HepG2 (cell line): ENCODE data around the gene ZNF451. TPM values are rescaled to one million over a fixed set of nuclear protein-coding genes. Genes with fewer than 3 reads are reported as not detected.

Source experiments
- ATAC-seq: fragments of 200-7000 bp; cut with Tn5 transposase; 3 replicates; pipeline ENCODE4 v1.9.1; 2020; ENCODE audit warnings: mild to moderate bottlenecking, moderate library complexity
- BruUV-seq: library from RNA; stranded (reverse); fragments of 400-500 nt; replicated peaks from 2 replicates; lab custom pipeline; 2021; lab: Mats Ljungman, UMichigan
- CTCF ChIA-PET: fragments of 300-600 bp; formaldehyde crosslinking; extraction: SDS; loops from one replicate; lab custom pipeline; 2021; ENCODE audit warnings: low total read pairs, inconsistent platforms, low intra/inter-chr PET ratio; lab: Yijun Ruan, JAX
- POLR2A ChIA-PET: fragments of 350-600 bp; sonication (Branson Sonifier 250); formaldehyde crosslinking; loops from one replicate; lab custom pipeline; 2020; ENCODE audit warnings: antibody characterized with exemption, inconsistent platforms; lab: Yijun Ruan, JAX
- DNase-seq: peaks from one replicate; pipeline ENCODE4 v3.0.0-alpha.2; 2015; ENCODE audit warnings: low spot score
- FAIRE-seq: peaks from 3 replicates; lab custom pipeline; 2011; peaks lifted over from hg19 to GRCh38; lab: Jason Lieb, UNC
- H2AFZ ChIP-seq: one replicate; pipeline ENCODE4 v1.6.1; 2011; ENCODE audit warnings: low read length, inconsistent platforms
- H3K27ac ChIP-seq: fragments of 300-600 bp; 3 replicates; pipeline ENCODE4 v1.8.0; 2011; ENCODE audit warnings: mixed run types, mild to moderate bottlenecking, mixed read lengths, low read length, inconsistent platforms; ENCODE audit not compliant: insufficient read depth; ENCODE audit errors: extremely low read length
- H3K27me3 ChIP-seq, 2 experiments: fragments of 200-600 bp in 1 of 2; 2 replicates in 1 of 2; 3 replicates in 1 of 2; pipeline versions ENCODE4 v1.6.0 to v1.8.0; 2011; ENCODE audit warnings: low read length in 2 of 2, mild to moderate bottlenecking in 2 of 2, moderate library complexity in 2 of 2, inconsistent platforms in 1 of 2; ENCODE audit not compliant: insufficient read depth in 2 of 2, control insufficient read depth in 1 of 2
- H3K36me3 ChIP-seq, 2 experiments: fragments of 200-600 bp in 1 of 2; replicated peaks in 1 of 2; 2 replicates in 1 of 2; 3 replicates in 1 of 2; pipeline versions ENCODE4 v1.5.1 to v1.8.0; 2011; ENCODE audit warnings: low read length in 2 of 2, inconsistent platforms in 1 of 2; ENCODE audit not compliant: insufficient read depth in 2 of 2, control insufficient read depth in 1 of 2
- H3K4me1 ChIP-seq: 2 replicates; pipeline ENCODE4 v1.5.1; 2012; ENCODE audit warnings: low read length, inconsistent platforms; ENCODE audit not compliant: insufficient read depth
- H3K4me2 ChIP-seq: 2 replicates; pipeline ENCODE4 v1.6.0; 2011; ENCODE audit warnings: low read depth, low read length, inconsistent platforms
- H3K4me3 ChIP-seq, 3 experiments: fragments of 200-600 bp in 1 of 3; sonication (generic), shearing (Covaris generic) in 1 of 3; replicated peaks in 1 of 3; 2 replicates each; pipeline ENCODE4 v1.5.1; 2011 to 2016; ENCODE audit warnings: low read length in 3 of 3, inconsistent platforms in 2 of 3, low read depth in 2 of 3, mild to moderate bottlenecking in 2 of 3, control low read depth in 1 of 3, mixed read lengths in 1 of 3; ENCODE audit not compliant: insufficient read depth in 1 of 3
- H3K79me2 ChIP-seq: one replicate; pipeline ENCODE4 v1.6.1; 2011; ENCODE audit warnings: low read length, inconsistent platforms; ENCODE audit not compliant: insufficient read depth
- H3K9ac ChIP-seq: 2 replicates; pipeline ENCODE4 v1.6.0; 2011; ENCODE audit warnings: mild to moderate bottlenecking, low read depth, low read length, inconsistent platforms; ENCODE audit not compliant: insufficient read depth
- H3K9me3 ChIP-seq: 2 replicates; pipeline ENCODE4 v1.5.1; 2012; ENCODE audit warnings: mild to moderate bottlenecking, low read length
- H4K20me1 ChIP-seq: 2 replicates; pipeline ENCODE4 v1.6.0; 2011; ENCODE audit warnings: inconsistent platforms, mild to moderate bottlenecking, low read length, moderate library complexity; ENCODE audit not compliant: insufficient read depth
- ATF7 ChIP-seq, 2 experiments: fragments of 450-650 bp in 1 of 2; sonication (generic) in 1 of 2; formaldehyde crosslinking in 1 of 2; IDR thresholded peaks; 2 replicates each; pipeline versions ENCODE4 v1.4.0 to v1.6.1; 2016 to 2020; ENCODE audit warnings: antibody characterized with exemption in 1 of 2, mild to moderate bottlenecking in 1 of 2, missing genetic modification reagents in 1 of 2
- ZNF280D ChIP-seq: sonication (generic); formaldehyde crosslinking; IDR thresholded peaks from 2 replicates; pipeline ENCODE4 v1.5.1; 2020; ENCODE audit warnings: mild to moderate bottlenecking, missing genetic modification reagents
- ZNF33B ChIP-seq: sonication (generic); formaldehyde crosslinking; IDR thresholded peaks from 2 replicates; pipeline ENCODE4 v1.5.1; 2020; ENCODE audit warnings: mild to moderate bottlenecking, missing genetic modification reagents
- WGBS: methylation state at CpG from one replicate; pipeline ENCODE4 v1.1.6; 2017; ENCODE audit warnings: low lambda C conversion rate; 5-methylcytosine and 5-hydroxymethylcytosine counted together
- in situ Hi-C: cut with HindIII; loops from 2 replicates; pipeline ENCODE4 v1.10.0; 2017; ENCODE audit warnings: low pct_unique_long_range_greater_than_20kb; ENCODE audit not compliant: extremely low pct_ligation_motif_present
- intact Hi-C: fragments of 100-400 bp; cut with micrococcal nuclease; formaldehyde crosslinking; loops from one replicate; pipeline ENCODE4 v1.10.0; 2022; ENCODE audit not compliant: unreplicated experiment
- polyA plus RNA-seq, 8 experiments: library from polyadenylated mRNA; depleted of rRNA in 3 of 8; stranded (reverse) in 7 of 8; unstranded in 1 of 8; fragments of >200 nt; fragmentation: Illumina TruSeq in 4 of 8; extraction: Trizol in 4 of 8; gene quantifications; 2 replicates each; pipeline versions ENCODE4 v1.2.1 to v1.2.3, GENCODE V29; 2011 to 2016; ENCODE audit warnings: low read depth in 4 of 8, missing spikeins in 1 of 8, mixed read lengths in 1 of 8; ENCODE audit not compliant: insufficient read depth in 1 of 8
- total RNA-seq, 5 experiments: library from RNA; depleted of rRNA; stranded (reverse); fragments of >200 nt; fragmentation: Illumina TruSeq; extraction: Trizol; gene quantifications; 2 replicates each; pipeline ENCODE4 v1.2.3, GENCODE V29; 2016; ENCODE audit warnings: low read depth in 1 of 5
- TF ChIP-seq, protein P1 (sequence below): sonication (generic); formaldehyde crosslinking; conservative IDR thresholded peaks from 2 replicates; pipeline ENCODE4 v1.4.0; 2020; ENCODE audit warnings: missing genetic modification reagents

Gene ZNF451
- total and polyA plus RNA-seq, 2 of the 13 experiments (the other 11 are each of a cell fraction or from before 2014, with no cell fraction given): 32.1 to 65.7 TPM

- no peak for DNase-seq
- Histone ChIP-seq H3K9me3 (no peaks in the 10 kb centered on the region), H3K27me3 (no peaks in the 10 kb centered on the region), H3K4me3 (no peak overlapping the region), H3K9ac (no peak overlapping the region), H3K27ac (no peak overlapping the region), H3K36me3 (peaks cover 0 to 3% of the 10 kb centered on the region in 2 experiments; a peak in 2 of 5 replicates), H4K20me1 (0 out of 2 replicates have a peak, but pooled peaks cover 3% of the 10 kb centered on the region), H2AFZ (no peak overlapping the region), H3K4me2 (no peak overlapping the region), H3K79me2 (peaks cover 77% of the 10 kb centered on the region), H3K4me1 (peaks cover 61% of the 10 kb centered on the region)
- ATAC-seq: no peak
- 97% methylated on average over 6 of the region's 6 CpGs for WGBS
- POLR2A ChIA-PET: interaction anchor here (0.9 kb wide), 1 partner anchor 59 kb away, joined by 3 read pairs; the partner anchor contains the start of gene BAG2
- intact Hi-C loops (no loop called here), in situ Hi-C loops (no loop called here)
- no TSS peak for BruUV-seq
- FAIRE-seq: no peak
- CTCF ChIA-PET: no interaction called here
- TF ChIP-seq ATF7 (IDR thresholded peaks at IDR 0.05) (peak; percentile 85), ATF7 (CRISPR knock-in tag; IDR thresholded peaks at IDR 0.05) (no peak), ZNF280D (CRISPR knock-in tag) (no peak), ZNF33B (CRISPR knock-in tag) (no peak)
- TF ChIP-seq, protein P1, sequence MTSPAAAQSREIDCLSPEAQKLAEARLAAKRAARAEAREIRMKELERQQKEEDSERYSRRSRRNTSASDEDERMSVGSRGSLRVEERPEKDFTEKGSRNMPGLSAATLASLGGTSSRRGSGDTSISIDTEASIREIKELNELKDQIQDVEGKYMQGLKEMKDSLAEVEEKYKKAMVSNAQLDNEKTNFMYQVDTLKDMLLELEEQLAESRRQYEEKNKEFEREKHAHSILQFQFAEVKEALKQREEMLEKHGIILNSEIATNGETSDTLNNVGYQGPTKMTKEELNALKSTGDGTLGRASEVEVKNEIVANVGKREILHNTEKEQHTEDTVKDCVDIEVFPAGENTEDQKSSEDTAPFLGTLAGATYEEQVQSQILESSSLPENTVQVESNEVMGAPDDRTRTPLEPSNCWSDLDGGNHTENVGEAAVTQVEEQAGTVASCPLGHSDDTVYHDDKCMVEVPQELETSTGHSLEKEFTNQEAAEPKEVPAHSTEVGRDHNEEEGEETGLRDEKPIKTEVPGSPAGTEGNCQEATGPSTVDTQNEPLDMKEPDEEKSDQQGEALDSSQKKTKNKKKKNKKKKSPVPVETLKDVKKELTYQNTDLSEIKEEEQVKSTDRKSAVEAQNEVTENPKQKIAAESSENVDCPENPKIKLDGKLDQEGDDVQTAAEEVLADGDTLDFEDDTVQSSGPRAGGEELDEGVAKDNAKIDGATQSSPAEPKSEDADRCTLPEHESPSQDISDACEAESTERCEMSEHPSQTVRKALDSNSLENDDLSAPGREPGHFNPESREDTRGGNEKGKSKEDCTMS: no peak
Observed at GRCh38 chr6:57113105-57113504, 23.1 kb downstream of the ZNF451 start.
